K562 treated with DMSO at 1 percent for 24 hours (cell line): ENCODE data around the gene TRIM64C. TPM values are rescaled to one million over a fixed set of nuclear protein-coding genes. Genes with fewer than 3 reads are reported as not detected.

ENCODE experiments used
- total RNA-seq: library from RNA; unstranded; fragments of 300-600 nt; gene quantifications from 2 replicates; pipeline ENCODE4 v1.2.3, GENCODE V29; 2022; ENCODE audit warnings: low read depth; ENCODE audit not compliant: insufficient read depth

Gene TRIM64C
- total RNA-seq = not detected in 2 replicates

GRCh38 chr11:49059012-49059411 lies at the start of gene TRIM64C:
TSS of gene TRIM64C (minus strand) at chr11:49059112. CDS start at chr11:49059112, 0 bp downstream.

GRCh38 chr11:49028523-49028922 lies 30.4 kb downstream of the TRIM64C start, which contains the start of gene TRIM49B:
TSS of gene TRIM49B (plus strand) at chr11:49028823. CDS start at chr11:49031600, 2,777 bp downstream.

Other genes with a start within 250 kb of the TRIM64C start
- not detected in 2 replicates for gene TRIM51G, start 75.2 kb downstream of the TRIM64C start, total RNA-seq
- not detected in 2 replicates for gene TRIM49B, start 30.3 kb downstream of the TRIM64C start, total RNA-seq
- not detected in 2 replicates for gene FOLH1, start 149.5 kb upstream of the TRIM64C start, total RNA-seq